Measurements from ENCODE around the gene GNAT2. TPM values are rescaled to one million over a fixed set of nuclear protein-coding genes. Genes with fewer than 3 reads are reported as not detected.
A peak's percentile ranks its signal among the peaks of the same experiment; 100 is the strongest.

The GNAT2 gene
- total and polyA plus RNA-seq, 2 donors (not counting 3 experiments of a cell fraction or from before 2014, with no cell fraction given), result not detected

- TF ChIP-seq MAX (IDR thresholded peaks at IDR 0.05; ENCODE audit: insufficient read depth, insufficient read length) (peak; percentile 76), MYC (IDR thresholded peaks at IDR 0.05; ENCODE audit: low read depth, low read length) (no peak)
- Histone ChIP-seq H3K4me2 (ENCODE audit: insufficient read depth, low read length) (peak overlapping the region; percentile 39), H3K27ac (ENCODE audit: insufficient read depth, low read depth, low read length) (peak overlapping the region; percentile 25), H3K9ac (replicated peaks; ENCODE audit: extremely low read depth, insufficient read depth, low read length) (peak overlapping the region; percentile 37), H3K36me3 (ENCODE audit: control insufficient read depth in 2 of 2, extremely low read depth in 1 of 2, insufficient read depth in 2 of 2, low read length in 2 of 2) (peaks cover 0 to 3% of the 10 kb centered on the region in 2 experiments), H4K20me1 (replicated peaks; ENCODE audit: control insufficient read depth, extremely low read depth, insufficient read depth, low read length) (no peaks in the 10 kb centered on the region), H3K9me1 (replicated peaks; ENCODE audit: control insufficient read depth, extremely low read depth, insufficient read depth, low read length) (no peaks in the 10 kb centered on the region), H3K4me1 (ENCODE audit: control insufficient read depth, extremely low read depth, insufficient read depth, low read length) (peaks cover 42% of the 10 kb centered on the region), H3K9me3 (replicated peaks; ENCODE audit: control insufficient read depth, insufficient read depth, low read length) (no peaks in the 10 kb centered on the region), H2AFZ (ENCODE audit: low read depth, low read length) (no peak overlapping the region), H3K79me2 (ENCODE audit: control insufficient read depth, insufficient read depth, low read length) (peaks cover 51% of the 10 kb centered on the region), H3K4me3 (replicated peaks in 1 of 3; ENCODE audit: insufficient read depth in 1 of 3, low read depth in 1 of 3, low read length in 3 of 3) (peak overlapping the region; percentile 5 to 76 (median 46)), H3K27me3 (ENCODE audit: control insufficient read depth in 2 of 2, insufficient read depth in 2 of 2, low read length in 2 of 2) (no peaks in the 10 kb centered on the region)
- TSS peak; percentile 3 for BruUV-seq (replicated peaks)
- DNase-seq (ENCODE audit: low read depth, low spot score), result no peak
- dilution Hi-C loops (cut with MboI; ENCODE audit: extremely low pct_ligation_motif_present, low sequenced_read_pairs), result no loop called here
- intact Hi-C loops (cut with micrococcal nuclease), result loop anchor here (1.0 kb wide), 1 partner anchor 75 kb away; no protein-coding TSS in a partner anchor
- ChIA-PET CTCF (interaction anchor here (1.1 to 1.5 kb wide), 2 partner anchors 19 to 153 kb away, joined by 6 read pairs; no protein-coding TSS in a partner anchor), POLR2A (no interaction called here)
- peak; percentile 44 for FAIRE-seq
Observed at GRCh38 chr1:109621379-109622136, 2.1 kb upstream of the GNAT2 start.

GRCh38 chr1:109620841-109621286 lies 1.4 kb upstream of the GNAT2 start:
- Histone ChIP-seq H3K27ac (ENCODE audit: insufficient read depth, low read depth, low read length) (peak overlapping the region; percentile 97), H2AFZ (ENCODE audit: low read depth, low read length) (no peak overlapping the region), H3K4me3 (replicated peaks in 1 of 3; ENCODE audit: insufficient read depth in 1 of 3, low read depth in 1 of 3, low read length in 3 of 3) (peak overlapping the region; percentile 74 to 83 (median 76)), H4K20me1 (replicated peaks; ENCODE audit: control insufficient read depth, extremely low read depth, insufficient read depth, low read length) (no peaks in the 10 kb centered on the region), H3K4me1 (ENCODE audit: control insufficient read depth, extremely low read depth, insufficient read depth, low read length) (peaks cover 49% of the 10 kb centered on the region), H3K27me3 (ENCODE audit: control insufficient read depth in 2 of 2, insufficient read depth in 2 of 2, low read length in 2 of 2) (no peaks in the 10 kb centered on the region), H3K4me2 (ENCODE audit: insufficient read depth, low read length) (peak overlapping the region; percentile 87), H3K36me3 (ENCODE audit: control insufficient read depth in 2 of 2, extremely low read depth in 1 of 2, insufficient read depth in 2 of 2, low read length in 2 of 2) (no peaks in the 10 kb centered on the region), H3K9ac (replicated peaks; ENCODE audit: extremely low read depth, insufficient read depth, low read length) (peak overlapping the region; percentile 96), H3K9me1 (replicated peaks; ENCODE audit: control insufficient read depth, extremely low read depth, insufficient read depth, low read length) (no peaks in the 10 kb centered on the region), H3K79me2 (ENCODE audit: control insufficient read depth, insufficient read depth, low read length) (peaks cover 51% of the 10 kb centered on the region), H3K9me3 (replicated peaks; ENCODE audit: control insufficient read depth, insufficient read depth, low read length) (no peaks in the 10 kb centered on the region)
- TF ChIP-seq JUN (IDR thresholded peaks at IDR 0.05; ENCODE audit: borderline replicate concordance, insufficient read depth, insufficient read length, low read depth) (no peak), CTCF (IDR thresholded peaks at IDR 0.05; ENCODE audit: extremely low read depth in 1 of 2, insufficient read depth in 1 of 2, low read depth in 1 of 2, low read length in 2 of 2) (no peak), MAX (IDR thresholded peaks at IDR 0.05; ENCODE audit: insufficient read depth, insufficient read length) (peak; percentile 28), POLR2AphosphoS5 (IDR thresholded peaks at IDR 0.05; ENCODE audit: insufficient read depth, low read depth, low read length) (peak; percentile 41), POLR2A (IDR thresholded peaks at IDR 0.05; ENCODE audit: low read depth, low read length) (no peak), MYC (IDR thresholded peaks at IDR 0.05; ENCODE audit: low read depth, low read length) (peak; percentile 18)
- dilution Hi-C loops (cut with MboI; ENCODE audit: extremely low pct_ligation_motif_present, low sequenced_read_pairs) (no loop called here), intact Hi-C loops (cut with micrococcal nuclease) (loop anchor here (1.0 kb wide), 1 partner anchor 75 kb away; no protein-coding TSS in a partner anchor)
- POLR2A ChIA-PET, result interaction anchor here (1.4 kb wide), 1 partner anchor 72 kb away, joined by 6 read pairs; the partner anchor contains the start of gene GNAI3
- CTCF ChIA-PET, result interaction anchor here (0.9 to 2.4 kb wide), 7 partner anchors 9 to 154 kb away, joined by 3 to 28 read pairs (median 11); partner anchors contain the start of gene GNAI3
- DNase-seq (ENCODE audit: low read depth, low spot score), result peak; percentile 95
- no TSS peak for BruUV-seq (replicated peaks)
- FAIRE-seq, result peak; percentile 97

Measured in endothelial cell of umbilical vein (primary cell).